Mammary epithelial cell (primary cell): Measurements from ENCODE around the gene SGCA.

Experiments
- CTCF ChIP-seq, 2 donors: IDR thresholded peaks in 1 of 2; conservative IDR thresholded peaks in 1 of 2; 2 replicates each; pipeline ENCODE4 v1.5.1; 2011 to 2012; ENCODE audit warnings: inconsistent platforms in 2 of 2, low read length in 2 of 2, mild to moderate bottlenecking in 2 of 2, control low read depth in 1 of 2, low read depth in 1 of 2; ENCODE audit not compliant: insufficient read depth in 1 of 2; ENCODE audit errors: extremely low read depth in 1 of 2
- EZH2 ChIP-seq: IDR thresholded peaks from 2 replicates; pipeline ENCODE4 v1.6.1; 2012; ENCODE audit warnings: low read length, inconsistent platforms, borderline replicate concordance

- TF ChIP-seq CTCF (conservative IDR thresholded peaks at IDR 0.05 in 1 of 2, IDR thresholded peaks at IDR 0.05 in 1 of 2; ENCODE audit: extremely low read depth in 1 of 2, insufficient read depth in 1 of 2, low read depth in 1 of 2, low read length in 2 of 2) (no peak), EZH2 (no peak)
Observed at GRCh38 chr17:50184064-50184463, 18.3 kb downstream of the SGCA start.
